ENCODE measurements around the gene ODAD4.
A peak's percentile ranks its signal among the peaks of the same experiment; 100 is the strongest.

Gene ODAD4, protein sequence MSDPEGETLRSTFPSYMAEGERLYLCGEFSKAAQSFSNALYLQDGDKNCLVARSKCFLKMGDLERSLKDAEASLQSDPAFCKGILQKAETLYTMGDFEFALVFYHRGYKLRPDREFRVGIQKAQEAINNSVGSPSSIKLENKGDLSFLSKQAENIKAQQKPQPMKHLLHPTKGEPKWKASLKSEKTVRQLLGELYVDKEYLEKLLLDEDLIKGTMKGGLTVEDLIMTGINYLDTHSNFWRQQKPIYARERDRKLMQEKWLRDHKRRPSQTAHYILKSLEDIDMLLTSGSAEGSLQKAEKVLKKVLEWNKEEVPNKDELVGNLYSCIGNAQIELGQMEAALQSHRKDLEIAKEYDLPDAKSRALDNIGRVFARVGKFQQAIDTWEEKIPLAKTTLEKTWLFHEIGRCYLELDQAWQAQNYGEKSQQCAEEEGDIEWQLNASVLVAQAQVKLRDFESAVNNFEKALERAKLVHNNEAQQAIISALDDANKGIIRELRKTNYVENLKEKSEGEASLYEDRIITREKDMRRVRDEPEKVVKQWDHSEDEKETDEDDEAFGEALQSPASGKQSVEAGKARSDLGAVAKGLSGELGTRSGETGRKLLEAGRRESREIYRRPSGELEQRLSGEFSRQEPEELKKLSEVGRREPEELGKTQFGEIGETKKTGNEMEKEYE

GRCh38 chr17:41930009-41930832 lies at the start of gene ODAD4:
ODAD4 (plus strand) TSS chr17:41930617; CDS start chr17:41930724, 107 bp downstream.
- peak; percentile 93 for DNase-seq (ENCODE audit: low spot score)
- TF ChIP-seq CTCF (IDR thresholded peaks at IDR 0.05; ENCODE audit: extremely low read depth, insufficient read depth, missing control alignments) = peak; percentile 18
- in situ Hi-C loops (cut with MboI; ENCODE audit: low pct_unique_long_range_greater_than_20kb, low sequenced_read_pairs, unreplicated experiment) = no loop called here

DNA sequence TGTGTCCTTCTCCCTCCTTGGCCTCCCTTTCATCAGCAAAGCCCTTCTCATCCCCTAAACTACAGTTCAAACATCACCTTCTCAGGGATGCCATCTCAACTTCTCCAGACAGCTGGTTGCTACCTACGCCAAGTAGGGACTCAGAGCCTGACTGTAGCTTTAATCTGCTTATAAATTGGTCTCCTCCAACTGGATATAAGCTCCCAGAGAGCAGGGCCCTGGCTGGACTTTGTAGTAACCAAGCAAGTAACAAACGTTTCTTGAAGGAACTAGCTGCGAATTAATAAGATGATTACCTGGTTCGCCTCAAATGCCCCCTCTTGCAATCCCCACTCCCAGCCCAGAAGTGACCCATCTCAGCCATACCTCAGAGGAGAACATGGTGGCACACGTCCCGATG lies 47.7 kb upstream of the ODAD4 start:
- DNase-seq (ENCODE audit: low spot score) = no peak
- in situ Hi-C loops (cut with MboI; ENCODE audit: low pct_unique_long_range_greater_than_20kb, low sequenced_read_pairs, unreplicated experiment) = no loop called here

DNA sequence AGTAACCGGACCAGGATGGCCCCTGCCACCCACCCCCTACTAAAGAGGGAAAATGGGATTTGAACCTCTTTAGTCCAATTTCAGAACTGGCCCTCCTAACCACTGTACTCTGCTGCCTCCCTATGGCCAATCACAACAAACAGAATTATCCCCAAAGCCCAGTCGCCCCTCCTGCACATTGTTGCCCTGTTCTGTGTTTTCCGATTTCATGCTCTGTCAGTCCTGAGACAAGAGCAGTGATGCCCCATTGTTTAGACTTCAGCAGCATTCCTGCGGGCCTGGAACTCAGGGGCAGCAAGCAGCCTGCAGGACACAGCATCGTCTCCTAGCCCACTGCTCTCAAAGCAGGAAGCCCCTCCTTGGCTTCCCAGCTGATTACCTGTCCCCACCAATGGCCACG lies 44.7 kb upstream of the ODAD4 start:
- in situ Hi-C loops (cut with MboI; ENCODE audit: low pct_unique_long_range_greater_than_20kb, low sequenced_read_pairs, unreplicated experiment) = no loop called here
- peak; percentile 34 for TF ChIP-seq CTCF (IDR thresholded peaks at IDR 0.05; ENCODE audit: extremely low read depth, insufficient read depth, missing control alignments)
- no peak for DNase-seq (ENCODE audit: low spot score)

More for the DNA sequence above, 47.7 kb upstream of the ODAD4 start:
- no peak for TF ChIP-seq CTCF (IDR thresholded peaks at IDR 0.05; ENCODE audit: extremely low read depth, insufficient read depth, missing control alignments)

- DNase-seq (ENCODE audit: low spot score) = no peak
- in situ Hi-C loops (cut with MboI; ENCODE audit: low pct_unique_long_range_greater_than_20kb, low sequenced_read_pairs, unreplicated experiment) = no loop called here
Measured at GRCh38 chr17:41888332-41888965, 42.0 kb upstream of the ODAD4 start.

GRCh38 chr17:41891135-41892020 lies 39.0 kb upstream of the ODAD4 start:
- in situ Hi-C loops (cut with MboI; ENCODE audit: low pct_unique_long_range_greater_than_20kb, low sequenced_read_pairs, unreplicated experiment) = no loop called here
- no peak for TF ChIP-seq CTCF (IDR thresholded peaks at IDR 0.05; ENCODE audit: extremely low read depth, insufficient read depth, missing control alignments)

More at GRCh38 chr17:41888332-41888965, 42.0 kb upstream of the ODAD4 start:
- TF ChIP-seq CTCF (IDR thresholded peaks at IDR 0.05; ENCODE audit: extremely low read depth, insufficient read depth, missing control alignments) = no peak

More at GRCh38 chr17:41891135-41892020, 39.0 kb upstream of the ODAD4 start:
- no peak for DNase-seq (ENCODE audit: low spot score)

Data from GM13977 (cell line).